GM12892 (cell line): ENCODE results near the gene SLC26A4.

ENCODE experiments used
- POLR2A ChIP-seq: IDR thresholded peaks from 2 replicates; pipeline ENCODE4 v1.6.1; 2011; ENCODE audit warnings: low read depth, low read length, control low read depth
- POLR2AphosphoS5 ChIP-seq: IDR thresholded peaks from 2 replicates; pipeline ENCODE4 v1.6.1; 2011; ENCODE audit warnings: low read depth, low read length, control low read depth
- TAF1 ChIP-seq: IDR thresholded peaks from 2 replicates; pipeline ENCODE4 v1.6.1; 2011; ENCODE audit warnings: low read depth, mild to moderate bottlenecking, control low read depth, low read length, borderline replicate concordance

DNA sequence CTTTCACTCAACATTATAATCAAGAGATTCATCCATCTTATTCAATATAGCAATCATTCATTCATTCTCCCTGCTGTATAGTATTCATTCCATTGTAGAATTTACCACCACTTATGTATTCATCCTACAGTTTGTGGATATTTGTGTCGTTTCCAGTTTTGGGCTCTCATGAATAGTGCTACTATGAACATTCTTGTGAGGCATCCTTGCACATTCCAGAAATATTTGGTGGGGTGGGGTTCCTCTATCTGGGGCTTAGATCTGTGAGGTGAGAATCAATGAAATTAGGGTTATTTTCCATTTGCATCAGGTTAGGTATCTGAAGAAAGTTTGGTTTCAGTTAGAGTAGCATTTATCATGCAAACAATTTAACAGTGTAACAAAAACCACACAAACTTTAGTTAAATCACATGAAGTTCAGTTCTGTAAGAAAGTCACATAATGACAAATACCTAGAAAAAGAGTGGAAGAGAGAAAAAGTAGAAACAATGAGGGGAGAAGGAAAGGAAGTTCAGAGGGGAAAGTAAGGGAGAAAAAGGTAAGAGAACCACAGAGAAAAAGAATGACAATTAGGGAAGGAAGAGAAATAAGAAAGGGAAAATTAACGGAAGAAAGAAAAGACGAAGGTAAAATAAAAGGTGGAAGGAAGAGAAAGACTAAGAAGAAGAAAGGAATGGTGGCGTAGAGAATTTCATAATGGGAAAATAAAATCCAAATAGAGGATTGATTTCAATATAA is 58.0 kb downstream of the SLC26A4 start:
- TF ChIP-seq POLR2A (no peak), TAF1 (no peak), POLR2AphosphoS5 (no peak)
